PC-3 (cell line): ENCODE data around the gene C17orf78. TPM values are rescaled to one million over a fixed set of nuclear protein-coding genes. Genes with fewer than 3 reads are reported as not detected.

ENCODE experiments used
- ATAC-seq: fragments of 200-7000 bp; cut with Tn5 transposase; 2 replicates; pipeline ENCODE4 v1.9.1; 2020; ENCODE audit warnings: mild to moderate bottlenecking, moderate library complexity
- Bru-seq: library from RNA; stranded (reverse); fragments of 400-500 nt; gene quantifications from one replicate; lab custom pipeline; 2021; lab: Mats Ljungman, UMichigan
- BruChase-seq, 2 experiments: library from RNA; stranded (reverse); fragments of 400-500 nt; gene quantifications; one replicate each; lab custom pipeline; 2021; lab: Mats Ljungman, UMichigan
- BruUV-seq: library from RNA; stranded (reverse); fragments of 400-500 nt; replicated peaks from 2 replicates; lab custom pipeline; 2021; lab: Mats Ljungman, UMichigan
- CTCF ChIA-PET: fragments of 300-600 bp; sonication (Branson Sonifier 250); formaldehyde crosslinking; loops from one replicate; lab custom pipeline; 2022; ENCODE audit warnings: antibody characterized with exemption; lab: Charles Lee
- POLR2A ChIA-PET: fragments of 300-600 bp; sonication (Branson Sonifier 250); formaldehyde crosslinking; loops from one replicate; lab custom pipeline; 2022; ENCODE audit warnings: antibody characterized with exemption; ENCODE audit not compliant: unreplicated experiment; lab: Charles Lee
- DNase-seq: peaks from one replicate; pipeline ENCODE4 v3.0.0-alpha.2; 2015
- H2AFZ ChIP-seq: fragments of 300-600 bp; sonication (generic); 2 replicates; pipeline ENCODE4 v1.6.0; 2016; ENCODE audit warnings: antibody characterized with exemption, low read length
- H3F3A ChIP-seq: fragments of 300-600 bp; sonication (generic); one replicate; pipeline ENCODE4 v1.6.0; 2017; ENCODE audit warnings: antibody characterized with exemption, low read length, control low read depth, mild to moderate bottlenecking; ENCODE audit not compliant: unreplicated experiment
- H3K27ac ChIP-seq: fragments of 300-600 bp; sonication (generic); 2 replicates; pipeline ENCODE4 v1.5.1; 2016; ENCODE audit warnings: mild to moderate bottlenecking, low read length
- H3K27me3 ChIP-seq: fragments of 300-600 bp; sonication (generic); 2 replicates; pipeline ENCODE4 v1.6.1; 2016; ENCODE audit warnings: low read length, mixed read lengths
- H3K36me3 ChIP-seq: fragments of 300-600 bp; sonication (generic); 2 replicates; pipeline ENCODE4 v1.6.1; 2016; ENCODE audit warnings: low read depth, mixed run types, low read length, mixed read lengths
- H3K4me1 ChIP-seq: fragments of 300-600 bp; sonication (generic); 2 replicates; pipeline ENCODE4 v1.5.1; 2016; ENCODE audit warnings: low read length; ENCODE audit not compliant: insufficient read depth
- H3K4me2 ChIP-seq: fragments of 300-600 bp; sonication (generic); 2 replicates; pipeline ENCODE4 v1.6.0; 2016; ENCODE audit warnings: low read length
- H3K4me3 ChIP-seq: fragments of 300-600 bp; sonication (generic); 2 replicates; pipeline ENCODE4 v1.5.1; 2016; ENCODE audit warnings: mild to moderate bottlenecking, low read length, mixed read lengths
- H3K79me2 ChIP-seq: fragments of 300-600 bp; sonication (generic); 2 replicates; pipeline ENCODE4 v1.6.1; 2017; ENCODE audit warnings: low read length, mixed read lengths
- H3K9ac ChIP-seq: fragments of 300-600 bp; sonication (generic); 2 replicates; pipeline ENCODE4 v1.6.0; 2016; ENCODE audit warnings: mild to moderate bottlenecking, low read length
- H3K9me2 ChIP-seq: fragments of 300-600 bp; sonication (generic); replicated peaks from 2 replicates; pipeline ENCODE4 v1.6.1; 2016; ENCODE audit warnings: mixed run types, low read length, mixed read lengths
- H3K9me3 ChIP-seq: fragments of 300-600 bp; sonication (generic); 2 replicates; pipeline ENCODE4 v1.6.1; 2016; ENCODE audit warnings: low read length, mixed read lengths
- H4K20me1 ChIP-seq: fragments of 300-600 bp; sonication (generic); 2 replicates; pipeline ENCODE4 v1.6.1; 2016; ENCODE audit warnings: low read length, mixed read lengths
- CTCF ChIP-seq: fragments of 300-600 bp; sonication (generic); conservative IDR thresholded peaks from 2 replicates; pipeline ENCODE4 v1.5.1; 2017; ENCODE audit warnings: antibody characterized with exemption, low read depth, mild to moderate bottlenecking, low read length
- EZH2 ChIP-seq: fragments of 300-600 bp; sonication (generic); IDR thresholded peaks from one replicate; pipeline ENCODE4 v1.6.1; 2017; ENCODE audit warnings: antibody characterized with exemption, mild to moderate bottlenecking, low read length; ENCODE audit not compliant: unreplicated experiment
- EZH2phosphoT487 ChIP-seq: fragments of 300-600 bp; sonication (generic); IDR thresholded peaks from 2 replicates; pipeline ENCODE4 v1.6.1; 2018; ENCODE audit warnings: mild to moderate bottlenecking, antibody characterized with exemption, low read length, borderline replicate concordance
- intact Hi-C: fragments of 100-400 bp; cut with micrococcal nuclease; formaldehyde crosslinking; loops from 2 replicates; pipeline ENCODE4 v1.9.0; 2023
- long read RNA-seq: library from polyadenylated mRNA; unstranded; transcript quantifications from one replicate; pipeline ENCODE4 v2.0.0, GENCODE V29; 2021; ENCODE audit not compliant: unreplicated experiment
- total RNA-seq: library from RNA; depleted of rRNA; stranded (reverse); fragments of >200 nt; gene quantifications from 2 replicates; pipeline ENCODE4 v1.2.3, GENCODE V29; 2014; rRNA removed

The C17orf78 gene
- total RNA-seq, result not detected in 2 replicates
- percentile 5 among the genes with signal in this experiment for Bru-seq, nascent RNA
- not detected for BruChase-seq, experiment 1, labeled RNA remaining after a 6-hour chase
- BruChase-seq, experiment 2, labeled RNA remaining after a 2-hour chase, result percentile 2 among the genes with signal in this experiment
- long read RNA-seq, result 0 reads

- H3K36me3 ChIP-seq, result no peaks in the 10 kb centered on the region
- ChIA-PET CTCF (no interaction called here), POLR2A (no interaction called here)
- H3K27ac ChIP-seq, result no peak within 1 kb of the TSS
- H3K4me2 ChIP-seq, result no peak within 1 kb of the TSS
- no peaks in the 10 kb centered on the region for H3K27me3 ChIP-seq
- no peaks in the 10 kb centered on the region for H3F3A ChIP-seq
- no peak for DNase-seq
- ATAC-seq, result no peak
- H3K9me3 ChIP-seq, result no peaks in the 10 kb centered on the region
- no peaks in the 10 kb centered on the region for H3K4me1 ChIP-seq
- no peaks in the 10 kb centered on the region for H4K20me1 ChIP-seq
- H2AFZ ChIP-seq, result no peak within 1 kb of the TSS
- H3K9ac ChIP-seq, result no peak within 1 kb of the TSS
- no peak for TF ChIP-seq CTCF
- TF ChIP-seq EZH2, result no peak
- TF ChIP-seq EZH2phosphoT487, result no peak
- H3K4me3 ChIP-seq, result no peak within 1 kb of the TSS
- intact Hi-C loops, result no loop called here
- H3K9me2 ChIP-seq, result no peaks in the 10 kb centered on the region
- H3K79me2 ChIP-seq, result no peaks in the 10 kb centered on the region
- no TSS peak for BruUV-seq
Measured at GRCh38 chr17:37375706-37376105, at the start of gene C17orf78. Gene C17orf78, plus strand, starts transcription at chr17:37375985. Its CDS starts 108 bp downstream, at chr17:37376093.

GRCh38 chr17:37327341-37328090 is 48.3 kb upstream of the C17orf78 start:
- no peaks in the 10 kb centered on the region for H3F3A ChIP-seq
- ATAC-seq (no peak), DNase-seq (no peak)
- no peaks in the 10 kb centered on the region for H3K79me2 ChIP-seq
- no peaks in the 10 kb centered on the region for H3K9me2 ChIP-seq
- H3K36me3 ChIP-seq, result peaks cover 12% of the 10 kb centered on the region
- no peak overlapping the region for H3K9ac ChIP-seq
- H4K20me1 ChIP-seq, result no peaks in the 10 kb centered on the region
- H3K4me1 ChIP-seq, result no peaks in the 10 kb centered on the region
- H3K9me3 ChIP-seq, result no peaks in the 10 kb centered on the region
- H3K27me3 ChIP-seq, result no peaks in the 10 kb centered on the region
- ChIA-PET POLR2A (no interaction called here), CTCF (no interaction called here)
- H2AFZ ChIP-seq, result no peak overlapping the region
- intact Hi-C loops, result no loop called here
- TF ChIP-seq CTCF, result no peak
- TF ChIP-seq EZH2phosphoT487, result no peak
- no peak for TF ChIP-seq EZH2
- no TSS peak for BruUV-seq
- H3K4me2 ChIP-seq, result no peak overlapping the region
- H3K4me3 ChIP-seq, result no peak overlapping the region
- no peak overlapping the region for H3K27ac ChIP-seq

GRCh38 chr17:37338847-37339246 is 36.9 kb upstream of the C17orf78 start:
- intact Hi-C loops, result no loop called here
- Histone ChIP-seq H2AFZ (no peak overlapping the region), H3K36me3 (no peaks in the 10 kb centered on the region; the same call in none of the 2 replicates), H3K79me2 (peaks cover 18% of the 10 kb centered on the region), H3K4me3 (no peak overlapping the region), H3K27ac (no peak overlapping the region), H3F3A (no peaks in the 10 kb centered on the region), H3K9me3 (no peaks in the 10 kb centered on the region), H4K20me1 (0 out of 2 replicates have a peak, but pooled peaks cover 5% of the 10 kb centered on the region), H3K27me3 (no peaks in the 10 kb centered on the region), H3K9ac (no peak overlapping the region), H3K9me2 (no peaks in the 10 kb centered on the region), H3K4me1 (no peaks in the 10 kb centered on the region), H3K4me2 (no peak overlapping the region)
- TF ChIP-seq EZH2phosphoT487 (no peak), EZH2 (no peak), CTCF (no peak)
- ChIA-PET CTCF (no interaction called here), POLR2A (no interaction called here)
- no peak for DNase-seq
- ATAC-seq, result no peak
- no TSS peak for BruUV-seq
